GM21786 (cell line): ENCODE results near the gene SIM1.

Experiments used
- ATAC-seq: cut with Tn5 transposase; IDR thresholded peaks from one replicate; pipeline ENCODE4 v1.9.1; 2021; ENCODE audit not compliant: unreplicated experiment

The SIM1 gene

GRCh38 chr6:100456908-100457235 is 7.8 kb downstream of the SIM1 start:
- ATAC-seq, result no peak

DNA sequence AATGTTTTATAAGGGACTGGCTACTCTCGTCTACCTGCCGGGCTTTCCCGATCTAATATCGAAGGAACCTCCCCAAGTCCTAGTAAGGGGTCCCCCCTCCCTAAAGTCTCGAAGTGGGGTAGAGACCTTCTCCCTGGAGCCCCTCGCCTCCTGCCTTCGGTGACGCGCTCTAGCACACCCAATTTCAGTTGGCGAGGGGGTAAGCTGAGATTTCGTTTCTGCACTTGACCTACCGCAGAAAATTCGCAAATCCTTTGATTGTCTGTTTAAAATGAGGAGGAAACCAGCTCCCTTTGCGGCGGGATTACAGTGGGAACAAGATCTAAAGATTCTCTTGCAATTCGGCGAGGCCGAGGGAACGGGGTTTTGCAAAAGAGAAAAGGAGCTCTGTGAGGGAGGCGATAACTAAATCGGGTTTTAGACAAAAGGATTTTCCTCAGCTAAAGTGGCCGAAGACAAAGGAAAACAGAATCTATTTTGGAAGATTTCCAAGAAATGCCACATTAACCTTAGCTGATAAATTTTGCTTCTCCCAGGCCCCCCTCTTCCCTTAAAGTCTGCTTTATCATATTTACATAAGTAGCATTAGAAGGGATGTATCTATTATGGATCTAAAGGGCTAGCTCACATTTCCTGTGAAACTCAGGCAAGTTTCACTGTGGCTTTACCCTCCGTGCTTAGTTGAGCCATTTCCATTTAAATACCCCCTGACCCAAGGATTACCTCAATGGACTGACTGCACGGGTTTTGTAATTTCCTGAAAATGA is 8.4 kb downstream of the SIM1 start:
- no peak for ATAC-seq

- no peak for ATAC-seq
Observed at GRCh38 chr6:100455230-100456124, 9.2 kb downstream of the SIM1 start.

DNA sequence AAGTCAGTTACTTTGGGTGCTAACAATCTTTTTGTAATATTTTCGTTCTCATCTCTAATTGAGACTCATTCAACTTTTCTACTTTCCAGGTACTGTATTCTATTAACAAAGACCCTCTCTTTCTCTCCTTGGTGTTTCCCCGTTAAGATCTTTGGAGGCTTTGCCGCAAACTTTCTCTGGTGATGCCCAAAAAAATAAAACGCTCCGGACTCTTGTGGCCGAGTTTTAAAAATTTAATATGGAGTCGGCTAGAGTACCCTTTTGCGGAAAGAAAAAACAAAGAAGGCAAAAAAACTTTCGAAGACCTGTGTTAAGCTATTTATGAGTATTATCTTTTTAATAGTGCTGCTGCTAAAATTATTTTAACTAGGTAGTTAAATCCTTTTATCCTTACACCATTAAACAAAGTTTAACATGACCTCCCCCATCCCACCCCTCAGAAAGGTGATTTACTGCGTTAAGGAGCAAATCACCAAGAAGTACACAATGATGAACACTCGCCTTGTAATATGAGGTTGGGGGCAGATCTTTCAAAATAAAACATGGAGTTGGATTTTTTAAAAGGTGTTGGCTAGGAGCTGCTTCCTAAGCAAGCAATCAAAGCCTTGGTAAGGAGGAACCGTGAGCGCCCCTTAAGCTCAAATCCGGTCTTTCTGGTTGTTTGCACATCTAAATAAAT is 10.0 kb downstream of the SIM1 start:
- no peak for ATAC-seq

DNA sequence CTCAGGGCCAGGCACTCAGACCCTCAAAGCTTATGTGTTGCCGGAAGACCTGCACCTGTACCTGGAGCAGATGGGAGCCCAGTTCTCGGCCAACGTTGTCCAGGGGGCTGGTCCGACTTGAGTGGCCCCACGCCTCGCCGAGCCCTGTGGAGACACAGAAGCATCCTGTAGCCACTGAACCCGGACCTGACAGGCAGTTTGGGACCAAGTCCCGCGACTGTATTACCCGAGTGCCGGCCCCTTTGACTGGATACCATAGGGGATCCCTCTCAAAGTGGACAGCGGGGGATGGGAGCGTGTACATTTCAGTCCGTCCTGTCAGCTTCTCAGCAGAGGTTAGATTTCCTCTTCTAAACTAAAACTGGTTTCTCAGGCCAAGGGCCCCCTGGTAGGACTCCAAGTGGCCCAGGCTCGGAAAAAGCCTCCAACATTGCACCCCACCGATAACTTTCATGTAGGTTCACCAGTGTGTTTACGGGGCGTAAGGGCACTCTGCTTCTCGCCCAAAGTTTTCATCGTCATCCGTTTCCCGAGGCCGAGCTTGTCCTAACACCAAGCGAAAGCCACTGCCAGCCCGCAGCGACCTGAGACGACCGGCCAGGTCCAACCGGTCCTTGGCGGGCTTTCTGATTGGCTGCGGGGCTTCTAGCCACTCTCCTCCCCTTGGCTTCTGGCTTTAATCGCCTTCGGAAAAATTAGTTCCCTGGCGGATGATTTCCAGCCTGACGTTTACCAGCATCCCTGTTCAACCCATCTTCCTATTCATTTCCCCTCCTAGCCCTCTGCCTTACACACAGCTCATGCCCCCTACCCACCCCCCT is 10.8 kb downstream of the SIM1 start:
- no peak for ATAC-seq

DNA sequence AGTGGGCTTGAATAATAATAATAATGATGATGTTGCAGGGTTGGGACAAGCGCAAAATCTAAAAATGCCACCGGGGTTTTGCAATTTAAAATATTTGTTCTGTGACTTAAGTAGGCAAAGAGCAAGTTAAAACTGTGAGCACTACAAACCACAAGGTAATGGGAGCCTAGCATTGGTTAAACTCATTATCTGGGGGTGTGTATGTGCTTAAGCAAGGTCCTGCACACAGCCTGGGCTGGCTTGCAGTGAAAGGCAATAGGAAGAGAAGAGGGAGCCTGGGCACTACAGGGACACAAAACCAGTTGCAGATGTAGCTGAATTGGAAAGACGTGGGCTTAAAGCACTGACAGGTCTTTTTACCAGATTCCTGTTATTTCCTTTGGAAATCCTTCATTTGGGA is 11.7 kb downstream of the SIM1 start:
- no peak for ATAC-seq

DNA sequence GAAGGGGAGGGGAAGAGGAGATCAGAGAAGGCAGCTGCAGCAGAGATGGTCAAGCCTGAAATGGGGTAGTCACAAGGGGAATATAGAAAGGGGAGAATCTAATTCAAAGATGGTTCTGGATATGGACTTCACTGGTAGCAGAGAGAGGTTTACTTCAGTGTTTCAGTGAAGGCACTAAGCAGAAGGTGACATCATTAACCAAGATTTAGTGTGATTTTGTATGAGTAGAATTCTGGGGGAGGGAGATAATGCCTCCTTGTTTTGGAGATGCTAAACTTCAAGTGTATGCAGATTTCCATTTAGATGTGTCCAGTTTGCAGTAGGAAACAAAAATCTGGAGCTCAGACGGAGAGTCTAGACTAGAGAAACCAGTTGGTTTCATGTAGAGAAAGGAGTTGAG is 13.1 kb downstream of the SIM1 start:
- ATAC-seq, result no peak

GRCh38 chr6:100449239-100449691 is 15.5 kb downstream of the SIM1 start:
- ATAC-seq, result no peak

- ATAC-seq, result no peak
Observed at GRCh38 chr6:100447900-100448748, 16.6 kb downstream of the SIM1 start.

DNA sequence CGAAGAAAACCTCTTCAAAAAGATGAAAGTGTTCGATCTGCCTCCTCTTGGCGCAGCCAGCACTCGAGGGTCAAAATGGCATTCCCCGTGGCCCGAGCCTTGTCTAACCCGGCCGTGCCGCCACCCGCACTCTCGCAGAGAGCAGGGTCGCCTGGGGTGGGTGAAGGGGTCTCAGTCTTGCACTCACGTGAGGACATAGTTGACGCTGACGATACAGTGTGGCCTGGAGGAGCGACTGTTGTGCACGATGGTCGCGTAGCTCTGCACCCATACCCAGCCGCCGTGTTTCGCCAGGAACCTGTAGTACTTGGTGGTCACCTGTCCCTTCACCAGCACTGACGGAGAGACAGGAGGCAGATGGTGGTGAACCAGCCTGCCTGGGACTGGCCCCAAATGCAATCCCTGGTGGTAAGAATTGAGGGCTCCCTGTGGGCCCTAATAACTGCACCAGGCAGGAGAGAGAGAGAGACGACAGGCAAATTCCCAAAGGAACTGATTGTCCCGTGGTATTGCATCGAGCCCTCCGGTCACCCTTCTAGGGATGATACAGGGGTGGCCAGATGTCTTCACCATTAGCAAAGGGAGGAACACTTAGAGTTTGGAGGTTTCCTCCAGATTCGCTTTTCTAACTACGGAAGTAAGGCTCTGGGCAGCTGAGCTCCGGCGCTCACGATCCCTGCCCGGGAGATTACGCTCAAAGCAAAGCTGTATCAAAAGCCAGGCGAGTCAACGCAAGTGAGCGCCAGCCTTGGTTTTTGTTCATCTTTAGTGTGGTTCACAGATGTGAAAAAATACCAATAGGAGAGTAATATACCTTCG is 17.4 kb downstream of the SIM1 start:
- no peak for ATAC-seq

DNA sequence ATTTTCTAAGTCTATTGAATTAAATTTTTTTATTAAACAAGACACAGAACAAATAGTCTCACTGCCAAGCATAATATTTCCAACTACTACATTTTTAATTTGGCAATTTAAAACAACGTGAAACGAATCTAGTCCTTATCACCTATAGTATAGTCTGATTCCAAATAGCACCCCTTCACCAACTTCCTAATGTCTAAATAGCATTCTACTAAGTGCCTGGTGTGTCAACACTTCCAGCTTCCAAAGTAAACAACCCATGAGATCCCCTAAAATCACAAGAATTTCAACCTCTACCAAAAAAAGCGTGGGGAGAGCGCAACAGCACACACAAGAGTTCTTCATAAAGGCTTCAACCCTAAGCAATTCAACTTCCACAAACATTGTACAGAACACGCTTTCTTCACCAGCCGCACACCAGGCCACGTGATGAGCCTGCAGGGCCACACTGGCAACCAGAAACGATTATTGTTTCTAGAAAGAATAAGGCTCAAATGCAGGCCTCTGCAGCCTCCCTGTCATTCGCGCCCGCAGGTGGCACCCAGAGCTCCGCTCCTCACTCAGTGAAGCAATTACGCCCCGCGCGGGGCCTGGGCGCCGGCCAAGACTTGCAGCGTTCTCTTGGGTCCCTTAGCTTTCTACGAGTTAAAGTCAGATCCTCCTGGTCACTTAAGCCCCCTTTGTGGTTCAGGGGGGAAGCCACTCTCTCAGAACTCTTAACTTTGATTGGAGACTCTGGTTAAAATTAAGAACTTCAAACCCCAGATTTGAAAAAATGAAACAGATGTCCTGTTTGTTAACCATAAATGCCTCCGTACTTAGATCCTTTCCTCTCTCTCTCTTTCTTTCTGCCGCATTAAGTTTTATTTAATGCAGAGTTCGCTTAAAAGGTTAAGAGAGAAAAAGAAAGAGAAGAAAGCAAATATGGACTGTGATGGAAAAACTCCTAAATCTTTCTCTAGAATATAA is 18.3 kb downstream of the SIM1 start:
- peak; percentile 70 for ATAC-seq

GRCh38 chr6:100445512-100445911 is 19.2 kb downstream of the SIM1 start:
- no peak for ATAC-seq

GRCh38 chr6:100440935-100441334 is 23.8 kb downstream of the SIM1 start:
- no peak for ATAC-seq

GRCh38 chr6:100435299-100435698 is 29.4 kb downstream of the SIM1 start:
- no peak for ATAC-seq

DNA sequence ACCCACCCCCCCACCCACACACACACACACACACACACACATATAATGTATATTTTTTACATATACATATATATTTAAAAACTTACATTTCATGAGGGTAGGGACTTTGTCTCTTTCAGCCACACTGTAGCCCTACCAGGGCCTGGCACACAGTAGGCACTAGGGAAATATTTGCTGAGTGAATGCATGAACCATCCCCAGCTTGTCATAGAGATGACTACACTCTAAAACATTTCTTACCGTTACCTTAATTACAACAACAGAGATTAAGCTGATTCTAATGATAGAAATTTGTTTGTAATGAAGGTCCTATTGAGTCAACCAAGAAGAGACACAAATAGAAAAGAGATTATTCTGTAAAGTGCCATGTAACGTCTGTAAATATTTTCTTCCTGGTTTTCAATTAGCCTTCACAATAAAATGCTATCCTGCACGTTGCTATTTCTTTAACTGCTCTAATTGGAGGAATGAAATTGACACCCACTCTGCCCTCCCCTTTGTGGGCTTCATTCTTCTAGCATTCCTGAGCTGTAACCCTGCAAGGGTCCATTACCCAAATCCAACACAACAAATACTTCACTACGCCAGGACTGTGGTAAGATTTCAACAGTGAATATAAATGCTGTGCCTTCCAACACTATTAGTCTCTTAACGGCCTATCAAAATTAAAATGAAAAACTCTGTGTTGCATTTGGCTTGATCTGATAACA is 30.8 kb downstream of the SIM1 start:
- ATAC-seq, result no peak

DNA sequence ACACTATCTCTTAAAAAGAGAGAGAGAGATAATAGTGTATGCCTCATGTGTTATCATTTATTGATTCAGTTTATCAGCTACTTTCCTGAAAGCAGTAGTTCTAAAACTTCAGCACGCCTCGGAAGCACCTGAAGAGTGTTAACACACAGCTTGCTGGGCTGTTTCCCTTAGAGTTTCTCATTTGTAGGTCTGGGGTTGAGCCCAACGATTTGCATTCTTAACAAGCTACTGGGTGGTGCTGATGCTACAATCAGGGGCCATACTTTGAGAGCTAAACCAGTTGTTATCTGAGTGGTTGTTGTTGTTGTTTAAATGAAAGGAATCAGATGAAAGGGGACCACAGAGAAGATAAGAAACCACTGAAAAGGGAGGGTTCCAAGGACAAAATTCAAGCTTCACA is 32.6 kb downstream of the SIM1 start:
- ATAC-seq, result no peak

- ATAC-seq, result no peak
Observed at GRCh38 chr6:100430962-100431361, 33.8 kb downstream of the SIM1 start.
